GM13977 (cell line): Measurements from ENCODE around the gene STAT4.

Source experiments
- DNase-seq: peaks from one replicate; pipeline ENCODE4 v3.0.0; 2012; ENCODE audit warnings: low spot score
- in situ Hi-C: fragments of 300-500 bp; cut with MboI; formaldehyde crosslinking; loops from one replicate; pipeline ENCODE4 v1.12.0; 2022; ENCODE audit warnings: low sequenced_read_pairs, low pct_unique_long_range_greater_than_20kb, mixed read lengths, inconsistent platforms; ENCODE audit not compliant: unreplicated experiment
- TF ChIP-seq, protein P1 (sequence below): IDR thresholded peaks from 2 replicates; pipeline ENCODE4 v1.5.1; 2012; ENCODE audit warnings: mild to moderate bottlenecking, control low read depth; ENCODE audit not compliant: insufficient read depth; ENCODE audit errors: extremely low read depth, missing control alignments

STAT4 gene

GRCh38 chr2:191190861-191191552 lies 40.2 kb upstream of the STAT4 start:
- in situ Hi-C loops = no loop called here
- TF ChIP-seq, protein P1, sequence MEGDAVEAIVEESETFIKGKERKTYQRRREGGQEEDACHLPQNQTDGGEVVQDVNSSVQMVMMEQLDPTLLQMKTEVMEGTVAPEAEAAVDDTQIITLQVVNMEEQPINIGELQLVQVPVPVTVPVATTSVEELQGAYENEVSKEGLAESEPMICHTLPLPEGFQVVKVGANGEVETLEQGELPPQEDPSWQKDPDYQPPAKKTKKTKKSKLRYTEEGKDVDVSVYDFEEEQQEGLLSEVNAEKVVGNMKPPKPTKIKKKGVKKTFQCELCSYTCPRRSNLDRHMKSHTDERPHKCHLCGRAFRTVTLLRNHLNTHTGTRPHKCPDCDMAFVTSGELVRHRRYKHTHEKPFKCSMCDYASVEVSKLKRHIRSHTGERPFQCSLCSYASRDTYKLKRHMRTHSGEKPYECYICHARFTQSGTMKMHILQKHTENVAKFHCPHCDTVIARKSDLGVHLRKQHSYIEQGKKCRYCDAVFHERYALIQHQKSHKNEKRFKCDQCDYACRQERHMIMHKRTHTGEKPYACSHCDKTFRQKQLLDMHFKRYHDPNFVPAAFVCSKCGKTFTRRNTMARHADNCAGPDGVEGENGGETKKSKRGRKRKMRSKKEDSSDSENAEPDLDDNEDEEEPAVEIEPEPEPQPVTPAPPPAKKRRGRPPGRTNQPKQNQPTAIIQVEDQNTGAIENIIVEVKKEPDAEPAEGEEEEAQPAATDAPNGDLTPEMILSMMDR = no peak
- DNase-seq = no peak

DNA sequence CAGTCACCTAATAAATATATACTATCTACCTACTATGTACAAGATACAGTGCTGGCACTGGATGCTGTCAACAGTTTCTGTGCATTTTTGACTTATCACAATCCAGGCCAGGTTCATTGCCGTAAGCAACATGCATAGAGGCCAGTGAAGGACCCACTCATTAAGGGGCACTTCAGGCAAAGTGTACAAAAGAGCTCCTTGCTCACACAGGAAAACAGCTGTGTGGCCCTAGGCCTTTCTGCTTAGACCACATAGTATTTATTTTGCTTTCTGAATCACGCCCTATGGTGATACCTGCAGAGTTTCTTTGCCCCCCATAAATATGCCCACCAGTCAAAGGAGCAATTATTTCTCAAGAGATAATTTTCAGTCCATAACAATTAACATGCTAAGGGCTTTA lies 39.6 kb upstream of the STAT4 start:
- in situ Hi-C loops = no loop called here
- DNase-seq = no peak
- TF ChIP-seq, protein P1 = no peak

DNA sequence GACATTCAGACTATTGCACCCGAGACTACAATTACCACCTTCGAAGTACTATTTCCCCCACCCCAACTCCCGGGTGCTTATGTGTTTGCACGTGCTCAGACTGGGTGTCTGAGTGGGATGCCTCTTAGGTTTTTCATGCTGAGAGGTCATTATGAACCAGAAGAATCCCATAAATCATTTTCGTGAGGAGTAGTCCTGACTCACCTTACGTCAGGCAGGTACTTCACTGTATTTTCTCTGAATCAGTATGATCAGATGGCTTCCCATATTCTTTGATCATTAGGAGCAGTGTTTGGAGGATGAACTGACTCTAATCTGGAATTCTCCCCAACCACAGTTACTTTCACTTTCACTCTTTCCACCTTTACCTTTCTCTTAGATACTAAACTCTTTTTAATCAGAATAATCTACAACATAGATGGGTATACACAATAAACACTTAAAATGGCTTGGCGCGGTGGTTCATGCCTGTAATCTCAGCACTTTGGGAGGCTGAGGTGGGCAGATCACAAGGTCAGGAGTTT lies 38.4 kb upstream of the STAT4 start:
- TF ChIP-seq, protein P1 = no peak
- in situ Hi-C loops = no loop called here

DNA sequence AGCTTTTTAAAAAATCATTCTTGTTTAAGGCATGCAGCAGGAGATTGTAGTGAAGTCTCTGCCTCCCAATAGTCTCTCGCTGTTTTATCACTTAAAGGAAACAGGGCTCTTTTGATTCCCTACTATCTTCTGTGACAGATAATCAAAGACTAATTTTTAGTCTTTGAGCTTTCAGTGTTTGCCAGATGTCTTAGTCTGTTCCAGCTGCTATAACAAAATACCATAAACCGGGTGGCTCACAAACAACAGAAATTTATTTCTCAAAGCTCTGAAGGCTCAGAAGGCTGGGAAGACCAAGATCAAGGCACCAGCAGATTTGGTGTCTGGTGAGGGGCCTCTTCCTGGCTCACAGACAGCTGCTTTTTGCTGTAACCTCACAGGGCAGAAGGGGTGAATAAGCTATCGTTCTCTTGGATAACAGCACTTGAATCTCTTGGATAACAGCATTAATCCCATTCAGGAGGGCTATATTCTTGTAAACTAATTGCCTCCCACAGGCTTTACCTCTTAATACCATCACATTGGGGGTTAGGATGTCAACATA lies 37.8 kb upstream of the STAT4 start:
- in situ Hi-C loops = no loop called here
- TF ChIP-seq, protein P1 = no peak
- no peak for DNase-seq

More for the DNA sequence above, 38.4 kb upstream of the STAT4 start:
- DNase-seq = no peak

GRCh38 chr2:191187105-191187829 lies 36.5 kb upstream of the STAT4 start:
- no peak for DNase-seq
- in situ Hi-C loops = no loop called here
- TF ChIP-seq, protein P1 = no peak

- in situ Hi-C loops = no loop called here
- DNase-seq = no peak
- TF ChIP-seq, protein P1 = no peak
These were observed 33.7 kb upstream of the STAT4 start for GRCh38 chr2:191184457-191184856.
